LoVo (cell line): Measurements from ENCODE around the gene KRT74.
A peak's percentile ranks its signal among the peaks of the same experiment; 100 is the strongest.

ENCODE experiments used
- DNase-seq: peaks from one replicate; pipeline ENCODE4 v3.0.0-alpha.2; 2016; ENCODE audit warnings: low spot score

The KRT74 gene

GRCh38 chr12:52573743-52574142 lies at the start of gene KRT74:
Gene KRT74 (minus strand): TSS chr12:52573843. CDS start chr12:52573777, 66 bp downstream.
- no peak for DNase-seq

DNA sequence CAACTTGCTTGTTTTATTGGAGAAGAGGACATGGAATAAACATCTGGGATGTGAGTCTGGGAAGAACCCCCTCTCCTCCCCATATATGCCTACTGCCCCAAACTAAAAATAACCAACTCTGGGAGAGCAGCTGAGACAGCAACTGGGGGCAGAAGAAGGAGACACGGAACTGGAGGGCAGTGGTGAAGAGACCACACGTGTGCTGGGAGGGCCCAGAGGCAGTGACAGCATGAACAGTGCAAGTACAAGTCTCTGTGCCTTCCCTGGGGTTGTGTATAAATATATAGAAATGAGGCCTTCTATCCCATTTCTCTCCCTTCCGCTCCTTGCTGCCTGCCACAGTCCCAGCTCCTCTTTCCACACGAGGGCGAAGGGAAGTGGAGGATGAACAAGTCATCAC lies 48.7 kb upstream of the KRT74 start:
- no peak for DNase-seq

DNA sequence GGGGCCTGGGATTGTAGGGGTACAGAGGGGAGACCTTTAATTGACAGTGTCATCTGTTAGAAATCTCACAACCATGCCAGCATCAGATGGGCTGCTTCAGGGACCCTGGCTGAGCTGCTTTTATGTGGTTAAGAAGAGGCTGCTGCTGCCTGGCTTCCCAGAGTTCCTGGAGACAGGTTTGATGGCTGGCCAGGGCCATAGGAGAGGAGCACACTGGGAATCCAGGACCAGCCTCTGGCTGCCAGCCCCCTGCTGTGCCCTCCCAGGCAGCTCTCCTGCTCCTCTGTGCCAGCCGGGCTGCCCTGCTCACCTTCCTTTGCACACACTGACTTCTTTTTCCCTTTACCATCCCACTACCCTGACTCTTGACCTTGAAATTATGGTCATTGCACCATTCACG lies 45.2 kb upstream of the KRT74 start:
- DNase-seq: no peak

GRCh38 chr12:52618216-52618615 lies 44.6 kb upstream of the KRT74 start, which contains the start of gene KRT73:
Gene KRT73 (minus strand): TSS chr12:52618559. CDS start chr12:52618524, 35 bp downstream.
- DNase-seq: no peak

- no peak for DNase-seq
Observed at GRCh38 chr12:52617403-52617785, 43.8 kb upstream of the KRT74 start.

GRCh38 chr12:52616680-52617402 lies 43.2 kb upstream of the KRT74 start:
- DNase-seq: no peak

DNA sequence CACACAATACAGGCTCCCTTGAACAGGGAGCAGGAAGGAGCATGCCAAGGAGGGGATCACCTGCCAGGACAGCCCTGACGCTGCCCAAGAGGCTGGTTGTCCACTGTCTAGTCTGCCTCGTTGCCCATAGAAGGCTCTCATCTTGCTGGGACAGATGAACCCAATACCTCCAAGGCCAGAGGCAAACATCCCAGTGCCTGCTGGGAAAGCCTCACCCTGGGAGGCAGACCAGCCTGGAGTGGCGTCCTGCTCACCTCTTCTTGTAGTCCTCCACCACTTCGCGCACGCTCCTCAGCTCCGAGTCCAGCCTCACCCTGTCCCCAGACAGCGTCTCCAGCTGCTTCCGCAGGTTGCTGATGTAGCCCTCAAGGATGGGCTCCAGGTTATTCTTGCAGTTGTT lies 42.3 kb upstream of the KRT74 start:
- no peak for DNase-seq

DNA sequence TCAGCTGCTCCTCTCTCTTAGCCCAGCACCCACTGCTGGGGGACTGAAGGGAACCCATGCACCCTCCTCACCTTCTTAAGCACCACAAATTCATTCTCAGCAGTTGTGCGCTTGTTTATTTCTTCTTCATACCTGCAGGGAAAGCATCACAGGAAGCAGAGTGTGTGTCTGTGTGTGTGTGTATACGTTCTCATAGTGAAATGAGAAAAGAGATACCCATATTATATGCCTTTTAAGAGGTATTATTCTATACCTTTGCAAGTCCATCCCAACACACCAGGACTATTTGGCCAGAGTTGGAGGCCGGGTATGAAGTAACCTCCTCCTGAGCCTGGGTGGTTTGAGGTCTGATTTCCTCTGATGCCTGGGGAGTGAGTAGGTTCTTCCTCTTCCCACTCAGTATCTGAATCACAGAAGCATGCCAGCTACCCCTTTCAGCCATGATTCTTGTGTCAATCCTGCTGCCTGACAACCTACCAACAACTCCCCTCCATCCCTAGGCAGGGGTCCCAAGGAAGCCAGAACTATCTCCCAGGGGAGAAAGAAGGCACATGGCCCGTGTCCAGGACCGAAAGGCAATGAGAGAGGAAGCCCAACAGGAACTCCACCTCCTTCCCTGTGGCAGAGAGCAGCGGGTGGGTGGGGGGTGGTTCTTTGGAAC lies 41.7 kb upstream of the KRT74 start:
- DNase-seq: no peak

DNA sequence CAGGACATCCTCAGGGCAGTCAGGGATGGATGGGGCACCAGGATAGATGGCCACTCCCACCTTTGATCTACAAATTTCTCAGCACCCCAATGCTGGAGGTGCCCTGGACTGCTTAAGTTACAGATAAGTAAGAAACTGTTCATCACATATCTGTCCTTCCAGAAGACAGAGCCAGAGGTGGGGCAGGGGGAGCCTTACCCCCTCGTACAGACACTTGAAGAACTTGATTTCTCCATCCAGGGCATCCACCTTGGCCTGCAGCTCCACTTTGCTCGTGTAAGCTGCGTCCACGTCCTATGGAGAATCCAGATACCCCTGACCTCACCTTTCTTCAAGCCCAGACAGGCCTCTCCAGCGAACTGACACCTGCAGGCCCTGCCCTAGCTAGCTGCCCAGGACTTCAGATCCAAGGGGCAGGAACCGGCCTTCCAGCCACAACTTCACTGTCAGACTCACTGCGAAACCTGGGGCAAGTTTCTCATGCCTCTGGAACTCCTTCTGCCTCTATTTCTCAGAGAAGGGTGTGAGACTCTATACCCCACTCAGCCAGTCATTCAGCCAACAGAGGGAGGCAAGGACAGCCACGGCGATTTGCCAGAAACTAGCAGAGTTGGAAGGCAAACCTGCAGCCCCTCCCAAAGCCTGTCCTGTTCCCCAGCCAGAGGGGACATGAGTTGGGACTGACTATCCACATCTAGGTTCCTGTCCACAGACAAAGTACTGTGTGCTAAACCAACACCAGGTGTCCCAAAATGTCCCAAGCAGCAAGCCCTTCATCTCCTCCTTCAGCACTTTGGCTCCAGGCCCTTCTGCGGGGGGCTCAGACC lies 41.0 kb upstream of the KRT74 start:
- DNase-seq: no peak

DNA sequence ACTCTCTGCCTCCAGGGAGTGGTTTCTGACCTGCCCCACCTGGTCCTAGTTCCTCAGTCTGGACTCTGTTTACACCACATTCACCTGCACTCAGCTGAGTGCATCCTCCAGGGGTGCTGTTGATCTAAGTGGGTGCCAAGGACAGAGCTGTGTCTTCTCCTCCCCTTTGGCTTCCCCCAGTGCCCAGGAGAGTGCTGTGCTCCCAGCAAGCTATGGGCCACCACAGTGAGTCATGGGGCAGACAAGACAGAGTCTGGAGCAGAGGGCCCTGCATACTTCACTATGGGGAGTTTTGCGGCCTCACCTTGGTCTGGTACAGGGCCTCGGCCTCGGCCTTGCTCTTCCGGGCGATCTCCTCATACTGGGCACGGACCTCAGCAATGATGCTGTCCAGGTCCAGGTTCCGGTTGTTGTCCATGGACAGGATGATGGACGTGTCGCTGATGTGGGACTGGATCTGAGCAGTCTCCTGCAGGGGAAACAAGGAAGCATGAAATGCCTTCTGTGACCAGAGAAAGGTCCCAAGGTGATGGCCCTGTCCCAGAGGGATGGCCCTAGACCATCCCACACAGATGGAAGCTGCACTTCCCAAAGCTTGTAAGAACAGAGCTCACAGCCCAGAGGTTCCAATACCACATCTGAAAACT lies 39.9 kb upstream of the KRT74 start:
- DNase-seq: no peak

- DNase-seq: no peak
Observed at GRCh38 chr12:52612431-52613383, 39.1 kb upstream of the KRT74 start.

DNA sequence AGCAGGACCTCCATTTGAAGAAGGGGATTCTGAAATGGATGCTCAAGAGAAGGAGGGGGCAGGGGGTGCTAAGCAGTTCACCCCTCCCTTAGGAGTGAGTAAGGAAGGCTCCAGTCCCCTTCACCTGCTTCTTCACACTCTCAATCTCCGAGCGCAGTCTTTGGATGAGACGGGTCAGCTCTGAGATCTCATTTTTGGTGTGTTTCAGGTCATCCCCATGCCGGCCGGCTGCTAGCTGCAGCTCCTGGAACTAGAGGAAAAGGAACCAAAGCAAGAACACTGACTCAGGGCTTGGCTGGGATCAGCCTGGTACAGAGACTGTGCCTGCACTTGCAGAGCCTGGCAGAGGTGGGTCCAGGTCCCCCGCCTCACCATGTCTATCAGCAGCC lies 37.4 kb upstream of the KRT74 start:
- DNase-seq: no peak

DNA sequence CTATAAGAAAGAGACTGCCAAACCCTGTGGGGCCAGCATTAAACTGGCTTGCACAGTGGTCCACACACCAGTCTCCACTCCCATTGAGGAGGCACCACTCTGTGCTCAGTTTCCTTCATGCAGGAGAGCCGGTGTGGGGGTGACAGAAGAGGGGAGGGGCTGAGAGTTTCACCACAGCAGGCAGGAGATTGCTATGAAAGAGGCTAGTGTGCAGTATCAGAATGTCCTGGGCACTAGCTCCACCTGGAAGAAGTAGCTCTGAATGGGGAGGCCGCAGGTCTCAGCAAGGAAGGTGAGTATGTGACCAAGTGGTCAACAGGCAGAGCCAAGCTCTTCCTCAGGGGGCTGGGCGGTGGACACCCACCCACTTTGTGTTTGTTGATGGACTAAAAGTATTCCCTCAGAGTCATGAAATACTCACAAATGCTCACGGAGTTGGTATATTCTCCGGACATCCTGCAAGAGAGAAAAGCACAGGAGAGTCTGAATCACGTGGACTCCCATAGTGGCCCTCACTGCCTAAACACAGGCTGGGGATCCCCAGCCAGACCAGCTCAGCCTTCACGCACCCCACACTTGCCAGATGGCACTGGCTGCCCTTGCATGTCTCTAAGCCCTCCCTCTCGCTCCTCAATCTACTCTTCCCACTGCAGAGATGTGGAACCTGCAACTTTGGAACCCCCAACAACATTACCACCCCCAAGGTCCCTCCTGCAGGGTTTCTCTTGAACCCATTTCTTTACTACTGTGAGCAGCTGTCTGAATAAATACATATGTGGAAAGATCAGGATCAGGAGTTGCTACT lies 35.4 kb upstream of the KRT74 start:
- DNase-seq: no peak

- DNase-seq: no peak
Observed at GRCh38 chr12:52608161-52608560, 34.5 kb upstream of the KRT74 start.

GRCh38 chr12:52607314-52607713 lies 33.7 kb upstream of the KRT74 start:
- no peak for DNase-seq

DNA sequence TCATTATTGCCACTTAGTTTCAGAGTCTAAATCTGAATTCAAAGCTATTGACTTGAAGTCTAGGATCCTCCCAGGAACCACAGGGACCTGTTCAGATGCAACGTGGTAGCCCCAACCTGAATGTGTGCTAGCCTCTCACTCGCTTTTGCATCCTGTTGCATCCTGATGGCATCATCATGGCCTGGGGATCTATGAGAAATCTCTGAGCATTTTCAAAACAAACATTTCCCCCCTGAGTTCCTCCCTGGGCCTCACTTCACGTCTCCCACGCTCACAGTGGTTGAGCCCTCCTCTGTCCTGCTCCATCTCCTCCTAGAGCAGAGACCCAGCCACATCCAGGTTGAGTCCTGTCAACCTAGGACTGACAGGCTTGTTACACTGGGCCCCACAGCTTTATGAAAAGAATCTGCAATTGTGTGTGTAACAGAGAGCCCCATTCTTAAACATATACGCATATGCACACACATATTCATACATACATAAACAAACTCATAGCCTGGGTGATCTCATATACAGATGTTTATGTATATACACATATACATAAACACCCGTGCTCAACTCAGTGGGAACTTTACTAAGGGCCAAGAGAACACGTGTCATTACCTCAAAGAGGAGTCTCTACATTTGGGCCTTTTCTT lies 33.1 kb upstream of the KRT74 start:
- DNase-seq: no peak

DNA sequence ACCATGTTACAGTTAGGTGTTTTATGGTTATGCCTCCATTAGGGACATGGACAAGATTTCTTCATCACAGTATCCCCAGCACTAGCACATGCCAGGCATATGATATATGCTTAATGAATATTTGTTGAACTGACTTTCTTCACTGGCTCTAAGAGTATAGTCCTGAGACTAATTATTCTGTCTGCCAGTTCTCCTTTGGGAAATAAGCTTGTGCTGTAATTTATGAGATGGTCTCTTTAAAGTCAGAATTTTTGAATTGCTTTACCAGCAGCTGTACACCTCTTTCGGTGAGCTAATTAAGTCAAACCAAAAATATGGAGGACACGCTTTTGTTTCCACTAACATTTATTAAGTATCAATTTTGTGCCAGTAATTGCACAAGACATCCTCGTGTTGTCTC lies 32.5 kb upstream of the KRT74 start:
- no peak for DNase-seq

DNA sequence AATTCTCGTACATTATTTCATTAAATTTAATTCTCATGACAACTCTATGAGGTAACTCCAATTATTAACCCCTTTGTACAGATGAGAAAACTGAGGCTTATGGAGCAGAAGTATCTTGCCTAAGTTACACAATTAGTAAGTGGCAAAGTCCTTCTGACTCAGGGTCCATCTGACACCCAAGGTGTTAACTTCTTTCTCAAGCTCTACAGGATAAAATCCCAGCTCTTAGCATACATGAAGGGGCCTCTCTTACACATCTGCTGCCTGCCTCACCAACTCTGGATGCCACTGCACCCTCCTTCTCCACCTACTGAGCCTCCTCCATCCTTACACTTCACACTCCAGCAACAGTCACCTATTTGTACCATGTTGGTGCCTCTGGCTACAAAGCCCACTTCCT lies 31.9 kb upstream of the KRT74 start:
- no peak for DNase-seq

DNA sequence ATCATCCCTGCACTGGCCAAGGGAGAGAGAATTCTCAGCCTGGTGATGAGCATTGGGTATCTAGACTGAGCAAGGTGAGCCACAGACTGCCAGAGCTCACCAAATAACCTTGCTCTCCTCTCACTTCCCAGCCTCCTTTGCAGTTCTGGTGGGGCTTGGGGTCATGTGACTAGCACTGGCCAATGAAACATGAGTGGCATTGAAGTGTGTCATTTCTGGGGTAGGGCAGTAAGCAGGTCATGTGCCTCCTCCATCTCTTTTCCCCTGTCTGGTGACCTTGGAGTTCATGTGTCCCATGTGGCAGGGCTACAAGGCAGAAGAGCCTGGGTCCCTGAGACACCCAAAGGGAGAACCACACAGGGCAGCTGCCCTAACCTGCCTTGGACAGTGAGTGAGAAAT lies 31.2 kb upstream of the KRT74 start:
- no peak for DNase-seq

DNA sequence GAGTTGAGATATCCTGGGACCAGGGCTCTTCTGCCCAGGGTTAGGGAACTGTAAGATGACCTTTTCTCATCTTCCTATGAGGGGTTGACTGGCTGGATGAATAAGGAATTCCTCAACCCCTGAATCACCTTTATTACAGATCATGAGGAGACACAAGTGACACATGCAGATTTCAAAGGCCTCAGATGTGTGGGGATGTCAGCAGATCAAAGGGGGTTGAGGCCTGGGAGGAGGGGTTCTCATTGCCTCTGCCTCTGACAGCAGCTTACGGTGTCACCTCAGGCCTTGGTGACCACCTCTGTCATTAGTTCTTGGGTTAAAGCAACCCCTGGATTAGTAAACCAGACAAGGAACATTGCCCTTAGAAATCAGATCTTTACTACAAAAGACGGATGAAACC lies 29.7 kb upstream of the KRT74 start:
- peak; percentile 27 for DNase-seq
